GM21737 (cell line): Measurements from ENCODE around the gene ALK.

Source experiments
- ATAC-seq: cut with Tn5 transposase; IDR thresholded peaks from one replicate; pipeline ENCODE4 v1.9.1; 2021; ENCODE audit warnings: mild to moderate bottlenecking, moderate library complexity; ENCODE audit not compliant: unreplicated experiment

Gene ALK

DNA sequence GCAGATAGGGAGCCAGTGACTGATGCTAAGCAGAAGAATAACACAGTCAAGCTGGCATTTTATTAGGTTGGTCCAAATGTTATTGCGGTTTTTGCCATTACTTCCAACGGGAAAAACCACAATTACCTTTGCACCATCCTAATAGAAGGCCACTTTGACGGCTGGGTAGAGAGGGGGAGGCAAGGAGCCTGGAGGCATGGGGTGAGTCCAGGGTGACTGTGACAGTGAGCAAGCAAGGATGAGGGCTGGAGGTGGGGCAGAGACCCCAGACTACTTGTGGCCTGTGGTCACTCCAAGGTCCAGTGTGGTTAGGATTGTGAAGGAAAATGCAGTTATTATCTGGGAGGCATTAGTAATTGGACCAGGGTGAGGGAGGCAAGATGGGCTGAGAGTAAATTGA, 416.6 kb downstream of the ALK start:
- no peak for ATAC-seq

DNA sequence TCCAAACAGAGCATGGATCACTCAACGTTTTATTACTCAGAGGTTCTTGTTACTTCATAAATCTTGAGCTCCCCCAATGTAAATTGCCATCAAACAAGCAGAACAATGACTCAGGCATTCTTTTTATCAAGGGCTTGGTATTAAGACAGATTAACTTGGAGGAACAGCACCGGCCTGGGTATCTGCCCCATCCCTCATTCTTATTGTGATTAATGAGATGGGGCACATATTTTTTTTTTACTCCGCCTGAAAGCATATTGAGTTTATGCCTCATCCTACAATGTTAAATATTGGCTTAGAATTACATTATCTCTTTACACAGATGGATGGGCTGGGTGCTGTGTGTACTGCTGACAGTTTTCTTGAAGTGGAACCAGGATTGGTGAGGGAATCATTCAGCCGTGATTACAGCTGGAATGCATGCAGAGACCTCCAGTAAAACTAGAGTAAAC, 418.9 kb downstream of the ALK start:
- no peak for ATAC-seq

DNA sequence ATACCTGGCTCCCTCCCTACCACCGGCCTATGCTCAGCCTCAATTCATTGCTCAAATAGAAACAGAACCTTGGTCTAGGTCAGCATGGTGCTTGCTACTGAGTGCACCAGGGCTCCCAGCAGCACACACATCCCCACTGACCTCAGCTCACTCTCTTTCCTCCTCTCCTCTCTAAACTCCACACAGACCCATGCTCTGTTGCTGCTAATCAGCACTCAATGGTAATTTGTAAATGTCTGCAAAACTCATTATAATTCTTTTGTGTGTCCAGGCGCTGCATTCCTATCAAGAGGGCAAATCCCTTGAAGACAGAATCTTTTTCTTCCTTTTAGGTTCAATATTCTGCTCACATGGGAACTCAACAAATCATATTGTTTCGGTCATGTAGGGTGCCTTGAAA, 424.0 kb downstream of the ALK start:
- no peak for ATAC-seq

DNA sequence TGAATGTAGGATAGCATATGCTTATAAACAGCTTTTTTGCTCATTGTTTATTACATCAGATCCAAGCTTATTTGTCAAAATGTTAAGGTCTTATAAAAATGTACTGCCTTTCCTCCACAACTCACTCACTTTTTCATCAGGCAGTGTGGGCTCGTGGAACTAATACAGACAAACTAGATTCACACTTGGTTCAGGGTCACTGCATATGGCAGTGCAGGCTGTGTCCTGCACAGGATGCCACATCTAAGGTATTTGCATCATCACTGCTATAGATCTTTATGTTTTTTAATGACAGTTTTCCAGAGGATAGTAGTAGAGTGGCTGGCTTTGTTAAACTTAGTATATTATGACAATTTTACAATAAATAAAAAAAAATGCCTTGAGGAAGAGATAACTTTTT, 425.2 kb downstream of the ALK start:
- ATAC-seq, result no peak

DNA sequence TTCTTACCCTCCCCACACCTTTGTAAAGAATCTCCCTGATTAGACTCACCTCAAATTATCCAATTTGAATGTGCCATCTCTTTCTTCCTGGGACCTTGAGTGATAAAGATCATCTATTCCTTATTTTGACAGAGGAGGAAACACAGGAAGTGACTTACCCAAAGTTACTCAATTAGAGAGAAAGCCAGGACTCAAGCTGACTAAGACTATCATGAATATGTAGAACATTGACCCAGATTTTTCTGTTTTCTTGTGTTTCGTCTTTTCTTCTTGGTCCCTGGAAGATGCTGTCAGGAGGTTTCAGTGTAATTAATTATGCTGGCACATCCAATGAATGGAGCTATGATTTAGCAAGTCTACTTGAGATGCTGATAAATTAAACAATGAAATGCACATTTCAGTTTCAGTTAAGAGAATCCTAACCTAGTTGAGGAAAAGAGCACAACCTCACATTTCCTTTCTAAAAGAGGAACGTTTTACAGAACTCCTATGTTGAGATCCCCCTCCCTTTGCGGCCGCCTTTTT, 425.8 kb downstream of the ALK start:
- no peak for ATAC-seq

DNA sequence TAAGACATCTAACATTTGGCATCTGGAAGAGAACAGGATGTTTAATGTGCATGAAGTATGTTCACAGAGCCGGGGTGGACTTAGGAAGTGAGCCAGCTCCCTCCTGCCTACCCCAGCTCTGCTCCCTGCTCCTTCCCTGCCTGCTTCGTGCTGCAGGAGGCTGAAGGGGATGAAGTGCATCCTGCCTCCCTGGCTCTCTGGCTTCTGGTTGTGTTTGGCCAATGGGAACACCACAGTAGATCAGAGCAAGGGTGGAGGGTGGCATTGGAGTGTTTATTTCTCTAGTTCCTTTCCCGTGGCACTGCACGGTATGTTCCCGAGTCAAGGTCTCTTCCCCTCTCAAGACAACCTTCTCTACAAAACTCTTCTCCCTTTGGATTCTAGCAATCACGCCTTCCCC, 426.3 kb downstream of the ALK start:
- no peak for ATAC-seq

DNA sequence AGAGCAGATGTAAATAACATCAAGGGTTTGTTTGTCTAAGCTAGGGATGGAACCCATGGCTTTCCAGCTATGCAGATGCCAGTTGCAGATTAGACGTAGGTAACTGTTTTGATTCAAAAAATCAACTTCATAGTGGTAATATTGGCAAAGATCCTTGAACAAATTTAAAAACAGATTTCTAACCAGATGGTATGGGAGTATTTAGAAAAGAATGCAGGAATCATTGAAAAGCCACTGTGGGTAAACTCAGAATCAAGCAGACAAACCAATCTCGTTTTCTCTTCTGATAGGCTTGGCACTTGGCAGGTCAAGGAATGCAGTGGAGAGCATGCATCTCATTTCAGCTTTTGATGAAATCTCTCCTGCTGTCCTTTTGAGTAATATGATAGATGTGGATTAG, 428.7 kb downstream of the ALK start:
- ATAC-seq, result no peak

DNA sequence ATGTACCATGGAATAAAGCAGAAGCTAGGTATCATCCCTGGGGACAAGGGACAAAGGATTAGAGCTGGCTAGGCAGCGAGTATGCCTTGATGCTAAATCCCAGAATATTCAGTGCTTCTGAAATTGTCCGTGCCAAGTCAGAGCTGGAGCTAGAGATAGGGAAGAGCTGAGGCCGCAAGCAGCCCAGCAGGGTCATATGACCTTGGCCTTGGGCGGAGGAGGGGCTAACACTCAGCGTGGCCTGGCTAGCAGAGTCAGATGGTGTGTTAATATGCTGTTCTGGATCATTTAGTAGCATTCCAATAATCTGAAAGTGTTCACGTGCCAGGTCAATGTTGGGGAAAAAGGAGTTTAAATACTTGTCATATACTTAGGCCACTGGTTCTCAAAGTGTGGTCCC, 431.3 kb downstream of the ALK start:
- no peak for ATAC-seq

DNA sequence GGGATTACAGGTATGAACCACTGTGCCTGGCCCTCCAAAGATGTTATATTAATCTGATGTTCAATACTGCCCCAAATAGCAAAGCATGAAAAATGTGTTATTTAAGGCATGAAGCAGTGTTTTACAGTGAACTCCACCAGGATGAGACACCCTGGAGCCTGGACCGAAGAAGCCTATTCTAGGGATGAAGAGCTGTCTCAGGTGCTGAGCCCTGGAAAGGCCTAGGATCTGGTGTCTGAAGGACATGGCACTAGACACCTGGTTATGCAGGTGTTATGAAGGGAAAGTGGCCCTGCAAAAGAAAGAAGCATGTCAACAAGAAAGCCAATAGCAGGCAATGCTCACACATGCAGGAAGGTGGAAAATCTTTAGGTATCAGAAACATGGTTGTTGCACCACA, 431.8 kb downstream of the ALK start:
- no peak for ATAC-seq

DNA sequence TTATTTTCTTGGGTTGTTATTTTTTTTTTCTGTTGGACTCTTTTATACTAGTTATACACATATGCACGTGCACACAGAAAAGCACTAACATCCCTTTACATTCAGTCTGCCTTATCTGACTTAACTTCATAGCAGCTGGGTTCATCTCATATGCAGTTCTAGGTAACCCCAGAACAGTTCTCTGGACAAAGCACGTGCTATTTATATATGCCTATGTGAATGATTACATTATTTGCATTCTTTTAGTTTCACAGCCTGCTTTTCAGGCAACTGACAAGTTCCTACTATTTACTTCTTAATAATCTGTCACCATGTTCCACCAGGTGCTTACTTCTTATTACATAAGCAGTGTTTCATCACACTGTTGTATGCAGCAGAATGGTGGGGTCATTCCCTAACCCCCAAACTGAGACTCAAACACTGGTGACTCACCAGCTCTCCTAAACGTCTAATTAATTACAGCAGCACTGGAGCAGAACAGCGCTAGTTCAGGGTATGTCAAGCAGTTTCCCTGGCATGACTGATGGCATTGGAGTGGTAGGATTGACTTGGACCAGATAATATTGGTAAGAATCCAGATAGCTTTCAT, 433.3 kb downstream of the ALK start:
- no peak for ATAC-seq

DNA sequence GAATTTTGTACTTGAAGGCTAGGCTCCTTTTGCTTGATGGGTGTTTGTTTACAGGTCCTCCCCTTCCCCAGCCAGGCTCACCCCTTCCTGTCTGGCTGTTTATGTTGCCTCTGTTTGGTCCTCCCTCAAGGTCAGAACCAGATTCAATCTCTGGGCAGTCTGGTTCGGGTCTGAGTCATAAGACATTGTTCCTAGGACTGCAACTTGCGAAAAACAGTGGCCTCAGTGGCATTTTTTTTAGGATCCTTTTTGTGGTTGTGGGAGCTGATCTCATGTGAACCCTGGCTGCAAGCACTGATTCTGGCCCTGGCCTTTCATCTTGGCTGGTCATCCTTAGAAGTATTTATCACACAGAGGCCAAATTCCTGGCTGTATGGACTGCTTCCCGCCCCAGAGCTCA, 435.8 kb downstream of the ALK start:
- no peak for ATAC-seq

DNA sequence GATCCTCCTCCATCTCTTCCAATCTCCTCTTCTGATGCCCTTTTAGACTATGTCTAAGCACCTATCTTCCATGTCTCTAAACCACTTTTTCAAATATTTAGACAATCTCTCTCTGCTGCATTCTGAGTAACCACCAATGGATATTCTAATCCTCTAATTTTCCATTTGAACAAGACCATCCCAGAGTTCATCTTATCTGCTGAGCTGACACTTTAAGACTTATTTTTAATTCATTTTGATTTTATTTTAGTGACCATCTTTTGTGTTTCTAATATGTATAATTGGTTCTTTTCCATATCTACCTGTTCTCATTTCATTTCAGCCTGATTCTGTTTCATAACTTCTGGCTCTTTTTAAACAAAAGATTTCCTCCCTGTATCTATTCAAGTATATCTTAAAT, 436.3 kb downstream of the ALK start:
- no peak for ATAC-seq

DNA sequence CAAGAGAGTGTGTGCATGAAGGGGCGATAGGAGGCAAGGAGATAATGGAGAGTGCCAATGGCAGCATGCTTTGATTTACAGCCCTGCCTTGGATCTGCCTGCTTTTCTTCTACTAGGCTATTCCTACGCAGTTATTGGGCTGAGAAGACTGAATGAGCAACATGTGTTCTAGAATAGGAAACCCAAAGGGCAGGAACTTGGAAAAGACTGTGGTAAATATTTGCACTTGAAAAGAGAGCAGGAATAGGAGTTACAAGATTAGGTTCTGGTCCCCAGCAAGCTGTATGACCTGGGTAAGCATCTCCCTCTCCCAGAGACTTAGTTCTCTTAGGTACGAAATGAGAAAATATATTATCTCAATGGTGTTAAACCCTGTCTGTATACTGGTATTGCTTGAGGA, 438.5 kb downstream of the ALK start:
- no peak for ATAC-seq

DNA sequence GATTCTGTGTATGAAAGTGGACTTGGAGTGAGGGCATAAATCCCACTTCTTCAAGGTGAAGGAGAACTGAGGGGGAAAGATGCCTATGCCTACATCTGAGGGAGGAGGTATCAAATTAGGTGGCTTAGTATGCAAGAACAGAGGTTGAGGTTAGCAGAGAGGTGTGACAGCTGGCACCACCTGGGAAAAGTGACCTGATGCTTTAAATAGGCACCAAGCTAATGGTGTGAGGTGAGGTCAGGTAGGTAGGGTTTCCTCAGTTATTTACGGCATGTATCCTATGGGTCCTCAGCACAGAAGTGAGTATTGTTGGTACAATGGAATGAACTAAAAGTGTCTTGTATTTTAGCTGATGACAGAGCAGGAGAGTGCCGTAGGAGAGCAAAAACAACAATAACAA, 439.0 kb downstream of the ALK start:
- no peak for ATAC-seq

DNA sequence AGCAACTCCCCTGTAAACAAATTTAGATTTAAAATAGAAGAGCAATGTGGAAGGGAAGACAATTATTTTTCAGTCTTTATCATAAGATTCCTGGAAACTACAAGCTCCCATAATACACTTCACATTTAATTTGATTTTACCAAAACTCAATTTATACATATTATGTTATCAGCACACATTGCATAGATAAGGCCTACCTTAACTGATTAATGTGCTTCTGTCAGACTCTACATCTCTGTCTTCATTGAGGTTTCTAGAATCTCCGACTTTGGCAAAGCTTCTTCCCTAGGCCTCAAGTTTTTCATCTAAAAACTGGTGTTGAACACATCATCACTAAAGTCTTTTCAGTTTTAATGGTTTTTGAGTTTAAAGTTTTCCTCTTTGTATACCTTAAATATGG, 440.1 kb downstream of the ALK start:
- ATAC-seq, result no peak

DNA sequence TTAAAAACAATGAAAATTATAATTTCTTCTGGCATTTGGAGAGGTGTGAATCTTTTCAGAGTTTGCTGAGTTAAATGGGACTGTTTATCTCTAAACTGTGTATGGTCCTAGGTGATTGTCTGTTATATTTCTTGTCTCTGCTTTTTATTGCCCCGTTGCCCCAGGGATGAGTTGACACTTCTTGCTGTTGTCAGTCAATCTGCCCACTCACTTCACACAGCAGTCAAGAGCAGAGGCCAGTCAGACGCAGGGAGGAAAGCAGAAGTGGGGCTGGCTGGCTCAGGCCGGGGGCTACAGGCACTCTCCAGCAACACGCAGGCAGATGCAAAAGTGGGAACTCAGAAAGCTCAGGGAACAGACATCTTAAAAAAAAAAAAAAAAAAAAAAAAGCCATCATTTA, 441.0 kb downstream of the ALK start:
- ATAC-seq, result no peak

DNA sequence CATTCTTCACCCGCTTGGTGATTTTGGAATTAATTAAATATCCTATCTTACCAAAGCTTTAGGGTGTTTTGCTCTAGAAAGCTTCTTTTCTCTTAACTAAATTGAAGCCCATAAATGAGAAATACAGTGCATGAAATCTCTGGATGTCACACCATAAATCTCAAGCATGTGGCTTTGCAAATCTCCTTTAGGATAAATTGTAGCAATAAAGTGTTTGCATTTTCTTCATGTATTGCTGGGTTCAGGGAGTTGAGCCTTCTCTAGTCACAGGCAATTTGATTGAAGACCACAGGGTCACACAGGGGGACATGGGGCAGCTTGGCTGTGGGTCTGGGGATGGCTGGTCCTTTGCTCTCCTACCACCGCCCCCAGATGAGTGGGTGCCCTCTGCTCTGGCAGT, 442.0 kb downstream of the ALK start:
- no peak for ATAC-seq

DNA sequence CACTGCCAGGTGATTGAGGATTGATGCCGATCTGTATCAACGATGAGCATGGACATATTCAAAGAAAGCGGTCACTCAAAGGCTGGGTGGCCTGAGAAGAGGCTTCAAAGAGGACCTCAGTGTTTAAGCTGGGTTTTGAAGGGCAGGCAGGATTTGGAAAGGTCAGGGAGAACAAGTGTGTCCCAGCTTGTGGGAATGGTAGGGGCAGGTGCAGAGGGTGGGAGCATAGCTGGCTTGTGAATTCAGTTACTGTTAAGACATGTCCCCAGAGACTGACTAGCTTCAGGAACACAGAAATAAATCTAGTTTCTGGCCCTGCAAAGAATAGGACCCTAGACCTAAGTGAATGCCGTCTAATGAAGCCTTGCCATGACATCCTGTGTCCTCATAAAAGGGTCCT, 442.7 kb downstream of the ALK start:
- no peak for ATAC-seq

DNA sequence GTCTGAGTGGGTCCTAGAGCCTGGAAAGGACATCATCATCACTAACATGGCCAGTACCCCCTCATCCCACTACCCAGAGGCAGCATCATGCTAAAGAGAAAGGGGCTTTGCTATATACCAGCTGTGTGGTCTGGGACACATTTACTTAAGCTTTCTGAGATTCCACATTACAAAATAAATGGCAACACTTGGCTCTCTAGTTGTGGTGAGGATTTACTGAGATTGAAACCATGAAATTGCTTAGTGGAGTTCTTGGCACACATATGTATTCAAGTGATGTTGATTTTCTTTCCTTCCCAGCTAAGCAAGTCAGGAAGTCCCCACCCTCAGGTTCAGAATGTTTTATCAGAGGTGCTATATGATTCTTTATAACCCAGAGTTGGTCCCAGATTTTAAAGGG, 444.2 kb downstream of the ALK start:
- ATAC-seq, result no peak

DNA sequence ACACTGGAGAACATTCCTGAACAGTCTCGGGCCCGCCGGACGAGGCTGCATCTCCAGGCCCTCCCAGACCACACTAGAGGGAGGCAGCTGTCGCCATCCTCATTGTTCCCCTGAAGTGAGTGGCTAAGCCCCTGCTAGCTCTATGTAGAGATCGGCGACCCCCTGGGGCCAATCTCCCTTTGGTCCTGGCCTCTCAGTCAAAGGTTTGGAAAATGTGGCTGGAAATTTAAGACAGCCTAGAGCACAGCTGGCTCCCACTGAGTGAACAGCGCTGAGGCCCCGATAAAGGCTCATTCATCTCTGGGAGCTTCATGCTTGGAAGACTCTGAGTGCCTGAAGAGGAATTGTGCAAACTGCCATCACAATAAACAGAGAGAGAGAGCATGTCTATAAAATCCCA, 445.9 kb downstream of the ALK start:
- no peak for ATAC-seq

DNA sequence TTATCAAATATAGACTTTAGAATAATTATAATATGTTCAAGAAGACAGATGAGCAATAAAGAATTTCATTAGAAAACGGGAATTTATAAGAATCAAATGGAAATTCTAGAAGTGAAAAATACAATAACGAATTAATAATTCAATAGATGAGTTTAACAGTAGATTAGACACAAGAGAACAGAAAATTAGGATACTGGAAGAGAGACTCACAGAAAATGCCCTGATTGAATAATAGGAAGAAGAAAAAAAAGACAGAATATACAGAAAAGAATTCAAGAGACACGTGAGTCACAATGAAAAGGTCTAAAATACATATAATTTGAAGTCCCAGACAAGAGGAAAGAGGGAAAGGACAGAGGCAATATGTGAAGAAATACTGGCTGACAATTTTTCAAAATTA, 451.4 kb downstream of the ALK start:
- no peak for ATAC-seq

DNA sequence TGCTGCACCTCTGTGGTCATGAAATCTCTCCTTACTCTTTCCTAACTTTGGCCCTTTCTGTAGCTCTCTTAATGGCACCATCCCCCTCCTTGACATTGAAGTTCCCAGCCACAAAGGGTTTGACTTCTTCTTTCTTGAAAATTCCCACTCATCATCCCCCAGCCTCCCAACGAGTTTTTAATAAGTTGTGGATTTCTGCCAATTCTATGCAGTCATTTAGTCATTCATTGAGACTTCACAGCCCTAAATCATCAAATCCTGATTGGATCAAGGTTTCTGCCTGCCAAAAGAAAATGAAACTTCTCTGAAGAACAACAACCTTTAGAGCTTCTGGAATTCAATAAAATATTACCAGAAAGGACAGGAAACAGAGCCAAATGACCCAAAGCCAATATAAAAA, 451.9 kb downstream of the ALK start:
- ATAC-seq, result no peak

DNA sequence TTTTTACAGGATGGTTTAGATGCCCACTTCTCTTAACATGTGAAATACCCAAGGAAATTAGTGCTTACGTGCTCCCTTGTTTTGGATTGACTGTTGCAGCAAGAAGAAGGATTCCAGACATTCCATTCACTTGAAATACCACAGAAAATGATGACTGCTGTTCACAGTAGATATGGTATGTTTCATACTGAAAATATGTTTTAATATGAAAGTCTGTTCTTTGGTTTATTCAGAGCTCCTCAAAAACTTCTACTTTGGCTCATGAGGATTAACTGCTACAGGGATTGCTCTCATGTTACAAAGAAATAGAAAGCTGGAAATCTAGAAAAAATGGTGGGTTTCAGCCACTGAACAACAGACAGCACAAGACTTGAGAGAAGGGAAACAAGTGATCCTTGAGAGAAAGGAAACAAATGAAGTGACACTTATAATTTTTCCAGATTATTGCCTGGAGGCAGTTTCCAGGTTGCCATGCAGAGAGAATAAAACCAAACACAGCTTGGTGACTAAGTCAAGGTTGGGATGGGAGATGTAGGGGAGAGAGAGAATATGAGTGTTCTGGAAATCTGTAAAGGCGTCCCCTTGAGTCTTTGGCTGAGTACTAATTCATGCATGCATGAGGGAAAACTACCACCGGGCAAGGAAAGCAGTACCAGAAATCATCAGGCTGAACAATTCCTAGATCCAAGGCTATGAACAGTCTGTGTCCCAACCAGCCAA, 458.0 kb downstream of the ALK start:
- ATAC-seq, result no peak
